T-helper 2 cell treated with Interferon-gamma antibody and Interleukin-4, amounts not matched to agents 100 ng/mL and 5 ng/mL, for 36 hours (primary cell): Measurements from ENCODE around the gene LPCAT1. TPM values are rescaled to one million over a fixed set of nuclear protein-coding genes. Genes with fewer than 3 reads are reported as not detected.
"Not testable (repeated sequence)": the region's sequence is repeated elsewhere in the genome, so short reads cannot be mapped to it uniquely, and the experiment has no call there.

Source experiments
- intact Hi-C: fragments of 100-400 bp; cut with micrococcal nuclease; formaldehyde crosslinking; loops from one replicate; pipeline ENCODE4 v1.15.1; 2023
- total RNA-seq: library from RNA; stranded (reverse); gene quantifications from 2 replicates; pipeline ENCODE4 v1.2.3, GENCODE V29; 2022

The LPCAT1 gene
- 73.9 and 74.9 TPM in 2 replicates for total RNA-seq

- intact Hi-C loops: loop anchor here (1.0 to 10.0 kb wide), 4 partner anchors 12 to 629 kb away; partner anchors contain the start of genes BRD9 and TRIP13
Measured at GRCh38 chr5:1523793-1524480, at the start of gene LPCAT1. TSS of gene LPCAT1 (minus strand) at chr5:1523960. CDS start at chr5:1523844, 116 bp downstream.

- intact Hi-C loops: not testable (repeated sequence)
Measured at GRCh38 chr5:1571875-1572274, 48.1 kb upstream of the LPCAT1 start.

- intact Hi-C loops: no loop called here
Measured at GRCh38 chr5:1570975-1571374, 47.2 kb upstream of the LPCAT1 start.

- intact Hi-C loops: no loop called here
Measured at GRCh38 chr5:1568201-1568979, 44.6 kb upstream of the LPCAT1 start.

GRCh38 chr5:1567527-1568200 is 43.9 kb upstream of the LPCAT1 start:
- intact Hi-C loops: not testable (repeated sequence)

GRCh38 chr5:1565737-1566734 is 42.3 kb upstream of the LPCAT1 start:
- intact Hi-C loops: no loop called here

GRCh38 chr5:1564824-1565736 is 41.3 kb upstream of the LPCAT1 start:
- intact Hi-C loops: no loop called here

- intact Hi-C loops: no loop called here
Measured at GRCh38 chr5:1564182-1564748, 40.5 kb upstream of the LPCAT1 start.

GRCh38 chr5:1563617-1564181 is 39.9 kb upstream of the LPCAT1 start:
- intact Hi-C loops: no loop called here

- intact Hi-C loops: no loop called here
Measured at GRCh38 chr5:1563051-1563461, 39.3 kb upstream of the LPCAT1 start.

GRCh38 chr5:1562599-1562998 is 38.8 kb upstream of the LPCAT1 start:
- intact Hi-C loops: no loop called here

GRCh38 chr5:1561402-1561929 is 37.7 kb upstream of the LPCAT1 start:
- intact Hi-C loops: no loop called here

- intact Hi-C loops: not testable (repeated sequence)
Measured at GRCh38 chr5:1560499-1560898, 36.7 kb upstream of the LPCAT1 start.

- intact Hi-C loops: no loop called here
Measured at GRCh38 chr5:1558944-1559343, 35.2 kb upstream of the LPCAT1 start.

GRCh38 chr5:1557114-1557873 is 33.5 kb upstream of the LPCAT1 start:
- intact Hi-C loops: no loop called here

GRCh38 chr5:1555808-1556731 is 32.3 kb upstream of the LPCAT1 start:
- intact Hi-C loops: no loop called here
